Panc1 (cell line): ENCODE results near the gene JAKMIP3. TPM values are rescaled to one million over a fixed set of nuclear protein-coding genes. Genes with fewer than 3 reads are reported as not detected.

Experiments used
- ATAC-seq: fragments of 200-7000 bp; cut with Tn5 transposase; 2 replicates; pipeline ENCODE4 v1.9.1; 2020; ENCODE audit warnings: mild to moderate bottlenecking, moderate library complexity
- BruUV-seq: library from RNA; stranded (reverse); fragments of 400-500 nt; replicated peaks from 2 replicates; lab custom pipeline; 2021; lab: Mats Ljungman, UMichigan
- CTCF ChIA-PET: fragments of 300-600 bp; sonication (Branson Sonifier 250); formaldehyde crosslinking; loops from one replicate; lab custom pipeline; 2022; ENCODE audit warnings: antibody characterized with exemption; lab: Charles Lee
- POLR2A ChIA-PET: fragments of 300-600 bp; sonication (Branson Sonifier 250); formaldehyde crosslinking; loops from one replicate; lab custom pipeline; 2022; ENCODE audit warnings: antibody characterized with exemption; lab: Charles Lee
- DNase-seq: peaks from one replicate; pipeline ENCODE4 v3.0.0-alpha.2; 2010; ENCODE audit warnings: low read depth, low spot score
- H3K27ac ChIP-seq: 2 replicates; pipeline ENCODE4 v1.5.1; 2011; ENCODE audit warnings: mild to moderate bottlenecking, low read length, inconsistent platforms
- H3K27me3 ChIP-seq: fragments of 200-500 bp; sonication (Bioruptor generic); 2 replicates; pipeline ENCODE4 v1.6.0; 2014; ENCODE audit warnings: low read length, inconsistent platforms; ENCODE audit not compliant: control insufficient read depth, insufficient read depth
- H3K36me3 ChIP-seq: fragments of 200-500 bp; sonication (Bioruptor generic); 2 replicates; pipeline ENCODE4 v1.5.1; 2014; ENCODE audit warnings: inconsistent platforms, mild to moderate bottlenecking, low read length, moderate library complexity; ENCODE audit not compliant: control insufficient read depth, insufficient read depth
- H3K4me1 ChIP-seq: 2 replicates; pipeline ENCODE4 v1.5.1; 2011; ENCODE audit warnings: inconsistent platforms, mild to moderate bottlenecking, low read length, moderate library complexity; ENCODE audit not compliant: control insufficient read depth, insufficient read depth
- H3K4me3 ChIP-seq, 2 experiments: 2 replicates each; pipeline ENCODE4 v1.5.1; 2011 to 2012; ENCODE audit warnings: low read depth in 2 of 2, low read length in 2 of 2, mild to moderate bottlenecking in 2 of 2, inconsistent platforms in 1 of 2, moderate library complexity in 1 of 2
- H3K9me3 ChIP-seq: fragments of 200-500 bp; sonication (Bioruptor generic); 2 replicates; pipeline ENCODE4 v1.5.1; 2014; ENCODE audit warnings: low read depth, mild to moderate bottlenecking, inconsistent platforms, low read length, moderate library complexity; ENCODE audit not compliant: control insufficient read depth, insufficient read depth
- POLR2AphosphoS5 ChIP-seq: IDR thresholded peaks from 2 replicates; pipeline ENCODE4 v1.6.1; 2012; ENCODE audit warnings: mild to moderate bottlenecking, low read depth, low read length, moderate library complexity
- SIN3A ChIP-seq: IDR thresholded peaks from 2 replicates; pipeline ENCODE4 v1.6.1; 2012; ENCODE audit warnings: low read depth, mild to moderate bottlenecking, low read length, moderate library complexity, borderline replicate concordance; ENCODE audit not compliant: insufficient read depth
- TCF7L2 ChIP-seq: IDR thresholded peaks from 2 replicates; pipeline ENCODE4 v1.6.1; 2011; ENCODE audit warnings: mild to moderate bottlenecking, low read depth, low read length, inconsistent platforms
- in situ Hi-C: cut with HindIII; loops from 2 replicates; pipeline ENCODE4 v1.10.0; 2016; ENCODE audit warnings: low sequenced_read_pairs, low pct_unique_long_range_greater_than_20kb
- intact Hi-C: fragments of 100-400 bp; cut with micrococcal nuclease; formaldehyde crosslinking; loops from one replicate; pipeline ENCODE4 v1.10.0; 2022; ENCODE audit not compliant: unreplicated experiment
- total RNA-seq: library from RNA; stranded (reverse); gene quantifications from one replicate; pipeline ENCODE4 v1.2.1, GENCODE V29; 2021; ENCODE audit not compliant: unreplicated experiment
- TF ChIP-seq, protein P1 (sequence below): fragments of 450-650 bp; IDR thresholded peaks from 2 replicates; pipeline ENCODE4 v1.5.1; 2017; ENCODE audit warnings: mild to moderate bottlenecking
- TF ChIP-seq, protein P2 (sequence below), 2 experiments: IDR thresholded peaks; 2 replicates each; pipeline ENCODE4 v1.6.1; 2011 to 2012; ENCODE audit warnings: low read depth in 2 of 2, control low read depth in 1 of 2, low read length in 1 of 2, mild to moderate bottlenecking in 1 of 2, moderate library complexity in 1 of 2; ENCODE audit not compliant: insufficient read depth in 1 of 2

Gene JAKMIP3
- total RNA-seq, 1 experiment from 2014 or later: 1.5 TPM

DNA sequence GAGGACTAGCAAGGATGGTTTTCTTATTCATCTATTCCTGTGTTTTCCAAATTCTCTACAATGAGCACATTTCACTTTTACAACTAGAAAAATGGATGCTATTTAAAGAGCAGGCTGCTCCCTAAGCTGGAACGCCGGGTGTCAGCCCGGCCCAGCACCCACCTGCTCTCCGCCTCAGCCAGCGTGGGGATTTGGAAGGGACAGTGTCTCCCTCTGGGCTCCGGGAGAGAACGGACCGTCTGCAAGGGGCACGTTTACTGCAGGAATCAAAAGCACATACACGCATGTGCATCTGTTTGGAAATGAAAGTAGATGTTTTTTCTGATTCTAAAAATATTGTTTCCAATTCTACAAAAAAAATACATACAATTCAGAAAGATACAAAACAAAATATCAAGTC, 2.3 kb upstream of the JAKMIP3 start:
- BruUV-seq: no TSS peak
- Histone ChIP-seq H3K4me3 (no peak overlapping the region), H3K27me3 (peaks cover 5% of the 10 kb centered on the region; the same call in 1 of the 2 replicates), H3K27ac (no peak overlapping the region), H3K4me1 (peaks cover 11% of the 10 kb centered on the region), H3K9me3 (no peaks in the 10 kb centered on the region), H3K36me3 (no peaks in the 10 kb centered on the region)
- TF ChIP-seq POLR2AphosphoS5 (no peak), TCF7L2 (no peak), SIN3A (no peak)
- TF ChIP-seq, protein P1, sequence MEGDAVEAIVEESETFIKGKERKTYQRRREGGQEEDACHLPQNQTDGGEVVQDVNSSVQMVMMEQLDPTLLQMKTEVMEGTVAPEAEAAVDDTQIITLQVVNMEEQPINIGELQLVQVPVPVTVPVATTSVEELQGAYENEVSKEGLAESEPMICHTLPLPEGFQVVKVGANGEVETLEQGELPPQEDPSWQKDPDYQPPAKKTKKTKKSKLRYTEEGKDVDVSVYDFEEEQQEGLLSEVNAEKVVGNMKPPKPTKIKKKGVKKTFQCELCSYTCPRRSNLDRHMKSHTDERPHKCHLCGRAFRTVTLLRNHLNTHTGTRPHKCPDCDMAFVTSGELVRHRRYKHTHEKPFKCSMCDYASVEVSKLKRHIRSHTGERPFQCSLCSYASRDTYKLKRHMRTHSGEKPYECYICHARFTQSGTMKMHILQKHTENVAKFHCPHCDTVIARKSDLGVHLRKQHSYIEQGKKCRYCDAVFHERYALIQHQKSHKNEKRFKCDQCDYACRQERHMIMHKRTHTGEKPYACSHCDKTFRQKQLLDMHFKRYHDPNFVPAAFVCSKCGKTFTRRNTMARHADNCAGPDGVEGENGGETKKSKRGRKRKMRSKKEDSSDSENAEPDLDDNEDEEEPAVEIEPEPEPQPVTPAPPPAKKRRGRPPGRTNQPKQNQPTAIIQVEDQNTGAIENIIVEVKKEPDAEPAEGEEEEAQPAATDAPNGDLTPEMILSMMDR: no peak
- TF ChIP-seq, protein P2, sequence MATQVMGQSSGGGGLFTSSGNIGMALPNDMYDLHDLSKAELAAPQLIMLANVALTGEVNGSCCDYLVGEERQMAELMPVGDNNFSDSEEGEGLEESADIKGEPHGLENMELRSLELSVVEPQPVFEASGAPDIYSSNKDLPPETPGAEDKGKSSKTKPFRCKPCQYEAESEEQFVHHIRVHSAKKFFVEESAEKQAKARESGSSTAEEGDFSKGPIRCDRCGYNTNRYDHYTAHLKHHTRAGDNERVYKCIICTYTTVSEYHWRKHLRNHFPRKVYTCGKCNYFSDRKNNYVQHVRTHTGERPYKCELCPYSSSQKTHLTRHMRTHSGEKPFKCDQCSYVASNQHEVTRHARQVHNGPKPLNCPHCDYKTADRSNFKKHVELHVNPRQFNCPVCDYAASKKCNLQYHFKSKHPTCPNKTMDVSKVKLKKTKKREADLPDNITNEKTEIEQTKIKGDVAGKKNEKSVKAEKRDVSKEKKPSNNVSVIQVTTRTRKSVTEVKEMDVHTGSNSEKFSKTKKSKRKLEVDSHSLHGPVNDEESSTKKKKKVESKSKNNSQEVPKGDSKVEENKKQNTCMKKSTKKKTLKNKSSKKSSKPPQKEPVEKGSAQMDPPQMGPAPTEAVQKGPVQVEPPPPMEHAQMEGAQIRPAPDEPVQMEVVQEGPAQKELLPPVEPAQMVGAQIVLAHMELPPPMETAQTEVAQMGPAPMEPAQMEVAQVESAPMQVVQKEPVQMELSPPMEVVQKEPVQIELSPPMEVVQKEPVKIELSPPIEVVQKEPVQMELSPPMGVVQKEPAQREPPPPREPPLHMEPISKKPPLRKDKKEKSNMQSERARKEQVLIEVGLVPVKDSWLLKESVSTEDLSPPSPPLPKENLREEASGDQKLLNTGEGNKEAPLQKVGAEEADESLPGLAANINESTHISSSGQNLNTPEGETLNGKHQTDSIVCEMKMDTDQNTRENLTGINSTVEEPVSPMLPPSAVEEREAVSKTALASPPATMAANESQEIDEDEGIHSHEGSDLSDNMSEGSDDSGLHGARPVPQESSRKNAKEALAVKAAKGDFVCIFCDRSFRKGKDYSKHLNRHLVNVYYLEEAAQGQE (IDR thresholded peaks at IDR 0.05; ENCODE audit: insufficient read depth in 1 of 2, low read depth in 2 of 2, low read length in 1 of 2): no peak
- in situ Hi-C loops: no loop called here
- POLR2A ChIA-PET: no interaction called here
- intact Hi-C loops: no loop called here
- CTCF ChIA-PET: no interaction called here
- DNase-seq (no peak), ATAC-seq (no peak)

DNA sequence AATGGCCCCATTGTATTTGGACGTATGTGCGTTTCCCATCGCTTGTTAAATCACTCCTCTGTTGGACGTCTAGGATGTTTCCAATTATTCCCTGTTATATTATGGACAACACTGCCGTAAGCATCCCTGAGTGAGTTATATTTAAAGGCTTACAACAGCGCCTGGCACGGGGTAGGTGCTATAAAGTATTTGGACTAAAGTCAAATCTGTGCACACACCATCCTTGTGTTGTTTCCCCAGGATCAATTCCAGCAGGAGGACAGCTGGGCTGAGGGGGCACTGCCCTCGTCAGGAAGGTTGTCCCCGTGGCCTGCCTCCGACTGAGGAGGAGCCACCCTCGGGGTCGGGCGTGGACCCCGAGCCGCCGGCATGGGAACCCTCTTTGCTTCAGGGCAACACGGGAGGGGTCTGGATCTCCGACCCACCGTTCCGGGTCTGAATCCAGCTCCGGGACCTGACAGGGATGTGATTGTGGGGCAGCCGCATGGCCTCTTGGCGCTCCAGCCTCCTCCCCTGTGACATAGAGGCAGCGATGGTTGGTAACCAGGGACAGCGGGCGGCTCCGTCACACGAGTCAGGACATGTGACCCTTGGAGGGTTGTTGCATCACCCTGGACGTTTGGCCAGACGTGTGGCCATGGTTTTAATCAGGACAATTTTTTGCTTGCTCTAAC, 1.5 kb upstream of the JAKMIP3 start:
- ChIA-PET POLR2A (no interaction called here), CTCF (interaction anchor here (0.5 kb wide), 1 partner anchor 173 kb away, joined by 4 read pairs; no protein-coding TSS in a partner anchor)
- H3K4me3 ChIP-seq: no peak overlapping the region
- H3K9me3 ChIP-seq: no peaks in the 10 kb centered on the region
- H3K27ac ChIP-seq: no peak overlapping the region; the same call in 1 of the 2 replicates
- intact Hi-C loops (no loop called here), in situ Hi-C loops (no loop called here)
- H3K4me1 ChIP-seq: peaks cover 11% of the 10 kb centered on the region
- no TSS peak for BruUV-seq
- ATAC-seq: no peak
- H3K36me3 ChIP-seq: no peaks in the 10 kb centered on the region
- TF ChIP-seq, protein P1: no peak
- TF ChIP-seq, protein P2 (IDR thresholded peaks at IDR 0.05; ENCODE audit: insufficient read depth in 1 of 2, low read depth in 2 of 2, low read length in 1 of 2): no peak
- TF ChIP-seq SIN3A (no peak), POLR2AphosphoS5 (no peak), TCF7L2 (no peak)
- no peak for DNase-seq
- H3K27me3 ChIP-seq: peaks cover 5% of the 10 kb centered on the region; the same call in 1 of the 2 replicates
